OCI-LY1 (cell line): ENCODE results near the gene STX12.

ENCODE experiments used
- H2AFZ ChIP-seq: fragments of 200-600 bp; sonication (generic), shearing (Covaris generic); 2 replicates; pipeline ENCODE4 v1.6.0; 2014; ENCODE audit warnings: antibody characterized with exemption, mild to moderate bottlenecking, low read length
- H3F3A ChIP-seq: fragments of 200-600 bp; sonication (generic), shearing (Covaris generic); 2 replicates; pipeline ENCODE4 v1.6.0; 2014; ENCODE audit warnings: mild to moderate bottlenecking, antibody characterized with exemption, low read length, moderate library complexity; ENCODE audit not compliant: insufficient read depth
- H3K27ac ChIP-seq: fragments of 200-600 bp; sonication (generic); 2 replicates; pipeline ENCODE4 v1.5.1; 2014; ENCODE audit warnings: low read length, mixed run types, mild to moderate bottlenecking, low read depth; ENCODE audit not compliant: poor library complexity, severe bottlenecking
- H3K27me3 ChIP-seq: fragments of 200-600 bp; sonication (generic); 2 replicates; pipeline ENCODE4 v1.6.0; 2014; ENCODE audit warnings: antibody characterized with exemption, mild to moderate bottlenecking, low read length, moderate library complexity; ENCODE audit not compliant: insufficient read depth
- H3K36me3 ChIP-seq: fragments of 200-600 bp; sonication (generic); 2 replicates; pipeline ENCODE4 v1.6.1; 2014; ENCODE audit warnings: mild to moderate bottlenecking, antibody characterized with exemption, low read length, moderate library complexity, mixed read lengths; ENCODE audit not compliant: insufficient read depth
- H3K4me1 ChIP-seq: fragments of 200-600 bp; sonication (generic); 2 replicates; pipeline ENCODE4 v1.5.1; 2014; ENCODE audit warnings: mild to moderate bottlenecking, low read length, moderate library complexity; ENCODE audit not compliant: insufficient read depth, severe bottlenecking
- H3K4me2 ChIP-seq: fragments of 200-600 bp; sonication (generic), shearing (Covaris generic); 2 replicates; pipeline ENCODE4 v1.6.1; 2014; ENCODE audit warnings: low read length
- H3K4me3 ChIP-seq: fragments of 200-600 bp; sonication (generic); 2 replicates; pipeline ENCODE4 v1.5.1; 2014; ENCODE audit warnings: low read length, low read depth, mild to moderate bottlenecking, mixed read lengths; ENCODE audit not compliant: poor library complexity, severe bottlenecking
- H3K79me2 ChIP-seq: fragments of 200-600 bp; shearing (Covaris generic); 2 replicates; pipeline ENCODE4 v1.6.1; 2016; ENCODE audit warnings: mixed run types, low read length, mixed read lengths; ENCODE audit not compliant: insufficient read depth
- H3K9ac ChIP-seq: fragments of 200-600 bp; sonication (generic), shearing (Covaris generic); 2 replicates; pipeline ENCODE4 v1.6.1; 2014; ENCODE audit warnings: mild to moderate bottlenecking, low read length, mixed read lengths
- H3K9me2 ChIP-seq: fragments of 200-600 bp; sonication (generic), shearing (Covaris generic); 2 replicates; pipeline ENCODE4 v1.6.1; 2014; ENCODE audit warnings: low read depth, mild to moderate bottlenecking, low read length, mixed read lengths
- H3K9me3 ChIP-seq: fragments of 200-600 bp; shearing (Covaris generic); 2 replicates; pipeline ENCODE4 v1.6.1; 2014; ENCODE audit warnings: low read length, mixed read lengths
- H4K20me1 ChIP-seq: fragments of 200-600 bp; sonication (generic), shearing (Covaris generic); 2 replicates; pipeline ENCODE4 v1.6.0; 2016; ENCODE audit warnings: mild to moderate bottlenecking, low read length; ENCODE audit not compliant: insufficient read depth
- EZH2 ChIP-seq: fragments of 200-600 bp; sonication (generic), shearing (Covaris generic); IDR thresholded peaks from 2 replicates; pipeline ENCODE4 v1.8.0; 2017; ENCODE audit warnings: borderline replicate concordance, mixed run types, mild to moderate bottlenecking, antibody characterized with exemption, low read length, moderate library complexity, mixed read lengths
- TF ChIP-seq, protein P1 (sequence below): fragments of 200-600 bp; sonication (generic), shearing (Covaris generic); IDR thresholded peaks from 2 replicates; pipeline ENCODE4 v1.5.1; 2017; ENCODE audit warnings: mild to moderate bottlenecking, antibody characterized with exemption, low read length, moderate library complexity, mixed read lengths

The STX12 gene

DNA sequence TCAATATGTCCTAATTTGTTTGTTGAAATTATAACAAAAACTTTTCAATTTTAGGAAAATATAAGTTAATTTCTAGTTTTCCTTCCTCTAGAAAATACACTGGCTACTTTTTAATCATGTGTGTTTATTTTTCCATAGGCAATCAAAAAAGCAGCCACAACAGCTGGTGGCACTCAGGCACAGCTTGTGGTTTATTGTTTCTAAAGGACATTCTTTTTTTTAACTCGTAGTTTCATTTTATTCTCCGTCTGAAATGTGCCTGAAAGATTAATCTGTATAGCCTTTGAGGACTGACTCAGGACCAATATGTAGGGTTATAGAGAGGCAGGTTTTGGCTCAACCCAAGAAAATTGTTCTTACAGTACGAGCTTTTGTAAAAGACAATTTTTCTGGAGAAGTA is 20.7 kb upstream of the STX12 start:
- H3K4me3 ChIP-seq, result no peak overlapping the region
- H3K9me2 ChIP-seq, result no peaks in the 10 kb centered on the region
- no peak overlapping the region for H3K4me2 ChIP-seq
- TF ChIP-seq, protein P1, sequence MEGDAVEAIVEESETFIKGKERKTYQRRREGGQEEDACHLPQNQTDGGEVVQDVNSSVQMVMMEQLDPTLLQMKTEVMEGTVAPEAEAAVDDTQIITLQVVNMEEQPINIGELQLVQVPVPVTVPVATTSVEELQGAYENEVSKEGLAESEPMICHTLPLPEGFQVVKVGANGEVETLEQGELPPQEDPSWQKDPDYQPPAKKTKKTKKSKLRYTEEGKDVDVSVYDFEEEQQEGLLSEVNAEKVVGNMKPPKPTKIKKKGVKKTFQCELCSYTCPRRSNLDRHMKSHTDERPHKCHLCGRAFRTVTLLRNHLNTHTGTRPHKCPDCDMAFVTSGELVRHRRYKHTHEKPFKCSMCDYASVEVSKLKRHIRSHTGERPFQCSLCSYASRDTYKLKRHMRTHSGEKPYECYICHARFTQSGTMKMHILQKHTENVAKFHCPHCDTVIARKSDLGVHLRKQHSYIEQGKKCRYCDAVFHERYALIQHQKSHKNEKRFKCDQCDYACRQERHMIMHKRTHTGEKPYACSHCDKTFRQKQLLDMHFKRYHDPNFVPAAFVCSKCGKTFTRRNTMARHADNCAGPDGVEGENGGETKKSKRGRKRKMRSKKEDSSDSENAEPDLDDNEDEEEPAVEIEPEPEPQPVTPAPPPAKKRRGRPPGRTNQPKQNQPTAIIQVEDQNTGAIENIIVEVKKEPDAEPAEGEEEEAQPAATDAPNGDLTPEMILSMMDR, result no peak
- TF ChIP-seq EZH2, result no peak
- no peaks in the 10 kb centered on the region for H3F3A ChIP-seq
- H3K9ac ChIP-seq, result no peak overlapping the region
- no peak overlapping the region for H3K27ac ChIP-seq
- H4K20me1 ChIP-seq, result no peaks in the 10 kb centered on the region
- no peak overlapping the region for H2AFZ ChIP-seq
- H3K4me1 ChIP-seq, result peaks cover 9% of the 10 kb centered on the region
- no peaks in the 10 kb centered on the region for H3K27me3 ChIP-seq
- no peaks in the 10 kb centered on the region for H3K79me2 ChIP-seq
- no peaks in the 10 kb centered on the region for H3K9me3 ChIP-seq
- H3K36me3 ChIP-seq, result peaks cover 35% of the 10 kb centered on the region; the same call in 1 of the 2 replicates

DNA sequence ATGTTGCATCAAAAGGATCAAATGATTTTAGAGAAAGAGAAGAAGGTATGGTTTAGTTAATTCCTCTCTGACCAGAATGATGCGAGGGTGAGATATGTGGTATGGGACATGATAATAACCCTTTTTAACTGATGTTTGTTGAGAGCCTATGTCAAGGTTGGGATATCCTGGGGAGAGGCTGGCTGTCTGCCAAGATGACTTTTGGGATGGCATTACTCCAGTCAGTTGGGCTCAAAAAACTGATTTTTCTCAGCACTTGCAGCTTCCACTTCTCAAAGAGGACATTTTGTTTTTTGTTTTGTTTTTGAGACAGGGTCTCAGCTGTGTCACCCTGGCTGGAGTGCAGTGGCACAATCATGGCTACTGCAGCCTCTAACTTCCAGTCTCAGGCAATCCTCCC is 17.7 kb upstream of the STX12 start:
- no peak overlapping the region for H3K9ac ChIP-seq
- no peak for TF ChIP-seq EZH2
- TF ChIP-seq, protein P1, result no peak
- no peak overlapping the region for H3K4me2 ChIP-seq

DNA sequence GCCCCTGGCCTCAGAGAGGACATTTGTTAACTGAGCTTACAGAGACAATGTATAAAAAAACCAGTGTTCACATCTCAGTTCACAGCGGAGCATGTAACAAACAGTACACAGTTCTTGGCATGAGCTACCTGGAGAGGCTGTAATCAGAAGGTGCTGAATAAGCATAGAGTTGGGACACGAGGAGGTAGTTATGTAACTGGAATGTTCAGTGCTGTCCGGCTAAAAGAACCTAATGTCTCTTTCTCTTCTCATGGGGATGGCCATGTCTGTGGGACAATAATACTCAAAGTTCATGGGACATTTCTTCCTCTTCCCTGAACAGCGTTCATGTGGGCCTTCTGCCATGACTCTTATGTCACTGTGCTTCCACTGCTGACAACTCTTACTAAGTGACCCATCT is 17.2 kb upstream of the STX12 start:
- no peak overlapping the region for H3K4me3 ChIP-seq
- H3K9me3 ChIP-seq, result no peaks in the 10 kb centered on the region
- no peak overlapping the region for H3K4me2 ChIP-seq
- H3K79me2 ChIP-seq, result no peaks in the 10 kb centered on the region
- H2AFZ ChIP-seq, result no peak overlapping the region
- H3F3A ChIP-seq, result no peaks in the 10 kb centered on the region; the same call in 1 of the 2 replicates
- peaks cover 38% of the 10 kb centered on the region for H3K36me3 ChIP-seq
- H4K20me1 ChIP-seq, result no peaks in the 10 kb centered on the region
- peaks cover 9% of the 10 kb centered on the region for H3K4me1 ChIP-seq
- no peaks in the 10 kb centered on the region for H3K27me3 ChIP-seq
- no peak for TF ChIP-seq EZH2
- TF ChIP-seq, protein P1, result no peak
- no peak overlapping the region for H3K27ac ChIP-seq
- no peaks in the 10 kb centered on the region for H3K9me2 ChIP-seq
- H3K9ac ChIP-seq, result no peak overlapping the region

More for the DNA sequence above, 17.7 kb upstream of the STX12 start:
- Histone ChIP-seq H3K36me3 (peaks cover 42% of the 10 kb centered on the region), H3K4me1 (peaks cover 9% of the 10 kb centered on the region), H2AFZ (no peak overlapping the region), H3K27ac (no peak overlapping the region), H3K79me2 (no peaks in the 10 kb centered on the region), H3K27me3 (no peaks in the 10 kb centered on the region), H3F3A (no peaks in the 10 kb centered on the region; the same call in 1 of the 2 replicates), H3K9me3 (no peaks in the 10 kb centered on the region), H3K9me2 (no peaks in the 10 kb centered on the region), H3K4me3 (no peak overlapping the region), H4K20me1 (no peaks in the 10 kb centered on the region)
